Measurements from ENCODE around the gene PHF21A.

Gene PHF21A

GRCh38 chr11:46121301-46121723, at the start of gene PHF21A:
Gene PHF21A, minus strand, starts transcription at chr11:46121454. Its CDS starts 37,235 bp downstream, at chr11:46084219.
- peak; percentile 87 for DNase-seq

GRCh38 chr11:46170797-46171196, 49.5 kb upstream of the PHF21A start:
- DNase-seq, result no peak

- no peak for DNase-seq
Measured at GRCh38 chr11:46162700-46163099, 41.4 kb upstream of the PHF21A start.

- no peak for DNase-seq
Measured at GRCh38 chr11:46161201-46161600, 39.9 kb upstream of the PHF21A start.

- DNase-seq, result no peak
Measured at GRCh38 chr11:46160100-46160499, 38.8 kb upstream of the PHF21A start.

- DNase-seq, result no peak
Measured at GRCh38 chr11:46159680-46160079, 38.4 kb upstream of the PHF21A start.

GRCh38 chr11:46149826-46150225, 28.6 kb upstream of the PHF21A start:
- no peak for DNase-seq

- DNase-seq, result no peak
Measured at GRCh38 chr11:46149342-46149741, 28.1 kb upstream of the PHF21A start.

- no peak for DNase-seq
Measured at GRCh38 chr11:46144741-46145140, 23.5 kb upstream of the PHF21A start.

- DNase-seq, result no peak
Measured at GRCh38 chr11:46143049-46143806, 22.0 kb upstream of the PHF21A start.

- no peak for DNase-seq
Measured at GRCh38 chr11:46142561-46142960, 21.3 kb upstream of the PHF21A start.

- no peak for DNase-seq
Measured at GRCh38 chr11:46141597-46141996, 20.3 kb upstream of the PHF21A start.

GRCh38 chr11:46134540-46134939, 13.3 kb upstream of the PHF21A start:
- DNase-seq, result no peak

- no peak for DNase-seq
Measured at GRCh38 chr11:46134061-46134460, 12.8 kb upstream of the PHF21A start.

- DNase-seq, result peak; percentile 55
Measured at GRCh38 chr11:46133119-46133518, 11.9 kb upstream of the PHF21A start.

- no peak for DNase-seq
Measured at GRCh38 chr11:46130286-46130940, 9.2 kb upstream of the PHF21A start.

GRCh38 chr11:46129133-46129532, 7.9 kb upstream of the PHF21A start:
- DNase-seq, result no peak

- peak; percentile 90 for DNase-seq
Measured at GRCh38 chr11:46127150-46127638, 5.9 kb upstream of the PHF21A start.

- DNase-seq, result no peak
Measured at GRCh38 chr11:46125284-46125683, 4.0 kb upstream of the PHF21A start.

- DNase-seq, result peak; percentile 66
Measured at GRCh38 chr11:46122945-46123715, 1.9 kb upstream of the PHF21A start.

GRCh38 chr11:46121724-46122477, 647 bp upstream of the PHF21A start:
- DNase-seq, result peak; percentile 92
